Measurements from ENCODE around the gene PRR14L.

Gene PRR14L

GRCh38 chr22:31637891-31638618 lies 111.9 kb downstream of the PRR14L start:
- DNase-seq, result no peak

GRCh38 chr22:31637447-31637890 lies 112.5 kb downstream of the PRR14L start:
- DNase-seq, result no peak

- no peak for DNase-seq
Observed at GRCh38 chr22:31635638-31636306, 114.2 kb downstream of the PRR14L start.

GRCh38 chr22:31631436-31631835 lies 118.5 kb downstream of the PRR14L start:
- no peak for DNase-seq
